ENCODE data around the gene ELF1.

- no peak for TF ChIP-seq EP300 (IDR thresholded peaks at IDR 0.05)
- no peak for TF ChIP-seq CTCF (IDR thresholded peaks at IDR 0.05)
Observed at GRCh38 chr13:40985381-40986100, 33.6 kb downstream of the ELF1 start.

Data from ovary (tissue), 3 donors.